K562 (cell line): ENCODE results near the gene RAB1B. TPM values are rescaled to one million over a fixed set of nuclear protein-coding genes. Genes with fewer than 3 reads are reported as not detected.

Experiments
- ATAC-seq: fragments of 200-7000 bp; cut with Tn5 transposase; 3 replicates; pipeline ENCODE4 v1.9.1; 2020; ENCODE audit warnings: moderate library complexity
- BruUV-seq: library from RNA; stranded (reverse); fragments of 400-500 nt; replicated peaks from 2 replicates; lab custom pipeline; 2021; lab: Mats Ljungman, UMichigan
- CTCF ChIA-PET: fragments of 300-600 bp; formaldehyde crosslinking; extraction: SDS; loops from one replicate; lab custom pipeline; 2021; ENCODE audit warnings: low intra/inter-chr PET ratio; lab: Yijun Ruan, JAX
- POLR2A ChIA-PET: fragments of 300-600, 350-650 bp; sonication (Branson Sonifier 250); formaldehyde crosslinking; extraction: SDS; loops from one replicate; lab custom pipeline; 2021; ENCODE audit warnings: antibody characterized with exemption, inconsistent platforms; lab: Yijun Ruan, JAX
- DNase-seq, 4 experiments: peaks; one replicate each; pipeline versions ENCODE4 v3.0.0 to v3.0.0-alpha.2; 2011 to 2018; ENCODE audit warnings: low spot score in 3 of 4, mixed read lengths in 3 of 4; ENCODE audit errors: extremely low read depth in 1 of 4
- FAIRE-seq: peaks from 2 replicates; lab custom pipeline; 2011; peaks lifted over from hg19 to GRCh38; lab: Jason Lieb, UNC
- H2AFZ ChIP-seq: 2 replicates; pipeline ENCODE4 v1.6.0; 2011; ENCODE audit warnings: low read depth, low read length, control low read depth, inconsistent platforms
- H3K27ac ChIP-seq: fragments of 200-600 bp; 3 replicates; pipeline ENCODE4 v1.8.0; 2011; ENCODE audit warnings: low read depth, mild to moderate bottlenecking, control low read depth, inconsistent platforms, low read length, moderate library complexity, mixed read lengths; ENCODE audit errors: extremely low read depth
- H3K27me3 ChIP-seq, 2 experiments: fragments of 300-600 bp in 1 of 2; 2 replicates in 1 of 2; 3 replicates in 1 of 2; pipeline versions ENCODE4 v1.6.0 to v1.8.0; 2011; ENCODE audit warnings: inconsistent platforms in 2 of 2, low read length in 2 of 2, mild to moderate bottlenecking in 1 of 2, mixed read lengths in 1 of 2, moderate library complexity in 1 of 2; ENCODE audit not compliant: control insufficient read depth in 2 of 2, insufficient read depth in 2 of 2
- H3K36me3 ChIP-seq: fragments of 300-600 bp; 3 replicates; pipeline ENCODE4 v1.8.0; 2011; ENCODE audit warnings: mild to moderate bottlenecking, low read length, inconsistent platforms; ENCODE audit not compliant: control insufficient read depth, insufficient read depth
- H3K4me1 ChIP-seq, 2 experiments: fragments of 200-600 bp in 1 of 2; replicated peaks in 1 of 2; 2 replicates in 1 of 2; 3 replicates in 1 of 2; pipeline versions ENCODE4 v1.5.1 to v1.8.0; 2011; ENCODE audit warnings: inconsistent platforms in 2 of 2, low read length in 2 of 2, mild to moderate bottlenecking in 1 of 2, mixed read lengths in 1 of 2, moderate library complexity in 1 of 2; ENCODE audit not compliant: control insufficient read depth in 2 of 2, insufficient read depth in 2 of 2
- H3K4me2 ChIP-seq: 2 replicates; pipeline ENCODE4 v1.6.1; 2011; ENCODE audit warnings: low read length, control low read depth, inconsistent platforms, mixed read lengths; ENCODE audit not compliant: insufficient read depth
- H3K4me3 ChIP-seq: fragments of 200-600 bp; sonication (generic), shearing (Covaris generic); 2 replicates; pipeline ENCODE4 v1.5.1; 2016; ENCODE audit warnings: control low read depth, inconsistent platforms
- H3K79me2 ChIP-seq: fragments of 200-600 bp; 3 replicates; pipeline ENCODE4 v1.8.0; 2011; ENCODE audit warnings: low read length, inconsistent platforms; ENCODE audit not compliant: control insufficient read depth, insufficient read depth
- H3K9ac ChIP-seq, 2 experiments: 2 replicates each; pipeline versions ENCODE4 v1.6.0 to v1.6.1; 2011; ENCODE audit warnings: low read depth in 2 of 2, low read length in 2 of 2, control low read depth in 1 of 2, inconsistent platforms in 1 of 2, mild to moderate bottlenecking in 1 of 2, mixed read lengths in 1 of 2; ENCODE audit not compliant: insufficient read depth in 1 of 2
- H3K9me1 ChIP-seq: one replicate; pipeline ENCODE4 v1.6.0; 2011; ENCODE audit warnings: inconsistent platforms, mild to moderate bottlenecking, low read length, moderate library complexity; ENCODE audit not compliant: control insufficient read depth, insufficient read depth
- H3K9me3 ChIP-seq: replicated peaks from 2 replicates; pipeline ENCODE4 v1.5.1; 2011; ENCODE audit warnings: low read depth, low read length, inconsistent platforms; ENCODE audit not compliant: control insufficient read depth, insufficient read depth
- H4K20me1 ChIP-seq: replicated peaks from 2 replicates; pipeline ENCODE4 v1.6.1; 2011; ENCODE audit warnings: low read length, inconsistent platforms, mixed read lengths; ENCODE audit not compliant: control insufficient read depth, insufficient read depth
- ATF1 ChIP-seq, 2 experiments: fragments of 450-650 bp in 1 of 2; IDR thresholded peaks; 2 replicates each; pipeline ENCODE4 v1.6.1; 2016; ENCODE audit warnings: missing compliant biosample characterization in 1 of 2, missing genetic modification characterization in 1 of 2
- CBX5 ChIP-seq: IDR thresholded peaks from 2 replicates; pipeline ENCODE4 v1.6.1; 2014; ENCODE audit warnings: low read depth, borderline replicate concordance
- CREM ChIP-seq: IDR thresholded peaks from 2 replicates; pipeline ENCODE4 v1.6.1; 2014; ENCODE audit warnings: antibody characterized with exemption, low read depth
- HNRNPL ChIP-seq: fragments of 200-400 bp; formaldehyde crosslinking; IDR thresholded peaks from 2 replicates; pipeline ENCODE4 v1.6.1; 2017; ENCODE audit warnings: low read depth, mild to moderate bottlenecking, low read length
- TAF15 ChIP-seq: fragments of 200-400 bp; formaldehyde crosslinking; IDR thresholded peaks from 2 replicates; pipeline ENCODE4 v1.6.1; 2017; ENCODE audit warnings: mild to moderate bottlenecking, low read depth, low read length, moderate library complexity
- ZBTB7A ChIP-seq: IDR thresholded peaks from 2 replicates; pipeline ENCODE4 v1.6.1; 2011; ENCODE audit warnings: low read depth, mild to moderate bottlenecking, low read length, moderate library complexity, borderline replicate concordance; ENCODE audit not compliant: control insufficient read depth
- WGBS: fragments of 100-300 bp; shearing (Covaris generic); methylation state at CpG from one replicate; pipeline ENCODE4 v1.1.6; 2016; ENCODE audit warnings: low coverage, mixed read lengths; ENCODE audit not compliant: insufficient coverage; ENCODE audit errors: missing lambda C conversion rate; 5-methylcytosine and 5-hydroxymethylcytosine counted together
- in situ Hi-C: fragments of 300-500 bp; cut with MboI; formaldehyde crosslinking; loops from 4 replicates; pipeline ENCODE4 v1.15.0; 2018; ENCODE audit warnings: inconsistent platforms, mixed read lengths
- intact Hi-C: fragments of 100-400 bp; cut with micrococcal nuclease; formaldehyde crosslinking; loops from 2 replicates; pipeline ENCODE4 v1.14.2; 2022
- polyA plus RNA-seq, 8 experiments: library from polyadenylated mRNA; depleted of rRNA in 4 of 8; stranded (reverse) in 5 of 8; unstranded in 3 of 8; fragments of >200 nt; fragmentation: Nextera tagmentation in 2 of 8; fragmentation: Illumina TruSeq in 1 of 8; extraction: Ambion mirVana in 2 of 8; extraction: Trizol in 1 of 8; gene quantifications; 2 replicates each; pipeline versions ENCODE4 v1.2.1 to v1.2.3, GENCODE V29; 2011 to 2014; ENCODE audit warnings: inconsistent platforms in 1 of 8, missing spikeins in 1 of 8
- total RNA-seq, 7 experiments: library from RNA; depleted of rRNA in 6 of 7; stranded (reverse); fragments of >200 nt in 6 of 7; fragmentation: Illumina TruSeq in 2 of 7; extraction: Trizol in 2 of 7; gene quantifications; 2 replicates each; pipeline versions ENCODE4 v1.2.1 to v1.2.3, GENCODE V29; 2011 to 2021; ENCODE audit warnings: low replicate concordance in 1 of 7
- TF ChIP-seq, protein P1 (sequence below), 2 experiments: fragments of 450-650 bp in 1 of 2; sonication (generic) in 1 of 2; formaldehyde crosslinking in 1 of 2; IDR thresholded peaks in 1 of 2; conservative IDR thresholded peaks in 1 of 2; 2 replicates each; pipeline versions ENCODE4 v1.6.1 to v1.8.1; 2016 to 2023; ENCODE audit warnings: mild to moderate bottlenecking in 2 of 2, moderate library complexity in 2 of 2, inconsistent platforms in 1 of 2, missing genetic modification reagents in 1 of 2
- TF ChIP-seq, protein P2 (sequence below), 2 experiments: IDR thresholded peaks; 2 replicates each; pipeline ENCODE4 v1.6.1; 2012; ENCODE audit warnings: improper control_type of control experiment in 2 of 2, low read depth in 2 of 2, low read length in 2 of 2, borderline replicate concordance in 1 of 2

The RAB1B gene
- total and polyA plus RNA-seq, 9 of the 15 experiments (the other 6 are each of a cell fraction or from before 2014, with no cell fraction given), result 5.6 to 146 (median 98.6) TPM

DNA sequence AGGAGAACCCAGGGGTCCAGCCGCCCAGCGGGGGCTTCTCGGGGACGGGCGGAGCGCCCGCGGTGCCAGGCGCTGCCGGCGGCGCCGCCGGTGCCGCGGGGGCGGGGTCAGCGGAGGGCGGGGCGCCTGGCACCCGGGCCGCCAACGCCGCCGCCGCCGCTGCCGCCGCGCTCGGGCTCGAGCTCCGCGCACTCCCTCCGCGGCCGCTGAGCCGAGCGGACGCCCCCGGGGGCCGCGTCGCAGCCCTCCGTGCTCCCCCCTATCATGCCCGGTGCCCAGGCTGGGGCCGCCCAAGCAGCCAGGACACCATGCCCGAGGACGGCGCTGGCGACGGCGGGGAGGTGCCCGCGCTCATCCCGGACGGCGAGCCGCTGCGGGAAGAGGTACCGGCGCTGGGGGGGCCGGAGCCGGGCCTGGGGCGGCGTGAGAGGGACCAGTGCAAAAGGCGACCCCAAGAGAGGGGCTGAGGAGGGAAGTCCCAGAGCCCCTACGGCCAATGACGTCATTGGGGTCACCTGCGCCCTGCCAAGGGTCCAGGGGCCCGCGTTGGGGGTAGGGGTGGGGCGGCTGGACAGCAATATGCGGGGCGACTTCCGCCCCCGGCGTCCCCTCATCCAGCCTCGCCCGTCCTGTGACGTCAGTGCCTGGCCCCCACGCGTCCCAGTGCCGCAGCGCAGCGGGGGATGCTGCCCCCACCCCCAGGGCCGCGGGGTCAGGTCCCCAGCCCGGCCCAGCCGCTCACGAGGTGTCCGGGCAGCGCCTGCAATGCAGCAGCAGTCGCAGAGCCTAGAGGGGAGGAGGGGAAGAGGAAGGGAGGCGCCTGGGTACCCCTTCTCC lies 23.5 kb downstream of the RAB1B start, which contains the start of gene TMEM151A:
Gene TMEM151A, plus strand, starts transcription at position 189 of the 837 bp plus-strand sequence. Its CDS starts 120 bp downstream, at position 309.
- H3K27ac ChIP-seq, result no peak within 1 kb of the TSS
- in situ Hi-C loops, result no loop called here
- 0 out of 2 replicates have a peak, but pooled peaks cover 5% of the 10 kb centered on the region for H4K20me1 ChIP-seq
- ATAC-seq, result no peak
- CTCF ChIA-PET, result no interaction called here
- no peak within 1 kb of the TSS for H3K9ac ChIP-seq
- peaks cover 8% of the 10 kb centered on the region; the same call in 2 of the 3 replicates for H3K36me3 ChIP-seq
- BruUV-seq, result no TSS peak
- H3K79me2 ChIP-seq, result peaks cover 19% of the 10 kb centered on the region
- no peaks in the 10 kb centered on the region for H3K9me3 ChIP-seq
- peaks cover 19 to 60% of the 10 kb centered on the region in 2 experiments for H3K4me1 ChIP-seq
- no peak for TF ChIP-seq TAF15
- 0 out of 2 replicates have a peak, but pooled peaks have one; percentile 36 for TF ChIP-seq CREM
- TF ChIP-seq, protein P1, sequence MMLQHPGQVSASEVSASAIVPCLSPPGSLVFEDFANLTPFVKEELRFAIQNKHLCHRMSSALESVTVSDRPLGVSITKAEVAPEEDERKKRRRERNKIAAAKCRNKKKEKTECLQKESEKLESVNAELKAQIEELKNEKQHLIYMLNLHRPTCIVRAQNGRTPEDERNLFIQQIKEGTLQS (IDR thresholded peaks at IDR 0.05), result peak; percentile 30; the same call in 1 of the 2 replicates
- TF ChIP-seq, protein P1 (CRISPR knock-in tag; conservative IDR thresholded peaks at IDR 0.05), result no peak
- TF ChIP-seq CBX5, result no peak
- TF ChIP-seq ZBTB7A, result peak; percentile 41; the same call in 1 of the 2 replicates
- TF ChIP-seq ATF1 (CRISPR knock-in tag; IDR thresholded peaks at IDR 0.05), result no peak
- TF ChIP-seq ATF1 (tag; IDR thresholded peaks at IDR 0.05), result peak; percentile 23; the same call in 1 of the 2 replicates
- TF ChIP-seq, protein P2, sequence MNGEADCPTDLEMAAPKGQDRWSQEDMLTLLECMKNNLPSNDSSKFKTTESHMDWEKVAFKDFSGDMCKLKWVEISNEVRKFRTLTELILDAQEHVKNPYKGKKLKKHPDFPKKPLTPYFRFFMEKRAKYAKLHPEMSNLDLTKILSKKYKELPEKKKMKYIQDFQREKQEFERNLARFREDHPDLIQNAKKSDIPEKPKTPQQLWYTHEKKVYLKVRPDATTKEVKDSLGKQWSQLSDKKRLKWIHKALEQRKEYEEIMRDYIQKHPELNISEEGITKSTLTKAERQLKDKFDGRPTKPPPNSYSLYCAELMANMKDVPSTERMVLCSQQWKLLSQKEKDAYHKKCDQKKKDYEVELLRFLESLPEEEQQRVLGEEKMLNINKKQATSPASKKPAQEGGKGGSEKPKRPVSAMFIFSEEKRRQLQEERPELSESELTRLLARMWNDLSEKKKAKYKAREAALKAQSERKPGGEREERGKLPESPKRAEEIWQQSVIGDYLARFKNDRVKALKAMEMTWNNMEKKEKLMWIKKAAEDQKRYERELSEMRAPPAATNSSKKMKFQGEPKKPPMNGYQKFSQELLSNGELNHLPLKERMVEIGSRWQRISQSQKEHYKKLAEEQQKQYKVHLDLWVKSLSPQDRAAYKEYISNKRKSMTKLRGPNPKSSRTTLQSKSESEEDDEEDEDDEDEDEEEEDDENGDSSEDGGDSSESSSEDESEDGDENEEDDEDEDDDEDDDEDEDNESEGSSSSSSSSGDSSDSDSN (IDR thresholded peaks at IDR 0.05; ENCODE audit: borderline replicate concordance in 1 of 2, low read depth in 2 of 2, low read length in 2 of 2), result no peak
- 0 out of 2 replicates have a peak, but pooled peaks have one; percentile 16 for TF ChIP-seq HNRNPL
- TF ChIP-seq, all 486 proteins: peak for 5
- Histone ChIP-seq H2AFZ (no peak within 1 kb of the TSS), H3K27me3 (no peaks in the 10 kb centered on the region; a peak in 1 of 5 replicates), H3K9me1 (no peaks in the 10 kb centered on the region), H3K4me3 (no peak within 1 kb of the TSS), H3K4me2 (no peak within 1 kb of the TSS)
- intact Hi-C loops, result no loop called here
- WGBS, result 93% methylated on average over 10 of the region's 95 CpGs
- DNase-seq (peak in 1 of 4 experiments; percentile 35), FAIRE-seq (no peak)
- POLR2A ChIA-PET, result no interaction called here
